Measurements from ENCODE around the gene MYL4.
"Not testable (repeated sequence)": the region's sequence is repeated elsewhere in the genome, so short reads cannot be mapped to it uniquely, and the experiment has no call there.

Gene MYL4

GRCh38 chr17:47193931-47194511 lies 15.1 kb upstream of the MYL4 start:
- no peak for DNase-seq (ENCODE audit: low read depth)

- DNase-seq (ENCODE audit: low read depth) = no peak
Observed at GRCh38 chr17:47197821-47198220, 11.3 kb upstream of the MYL4 start.

- no peak for DNase-seq (ENCODE audit: low read depth)
Observed at GRCh38 chr17:47199627-47200324, 9.4 kb upstream of the MYL4 start.

- DNase-seq (ENCODE audit: low read depth) = no peak
Observed at GRCh38 chr17:47200325-47200664, 8.9 kb upstream of the MYL4 start.

GRCh38 chr17:47201166-47201565 lies 8.0 kb upstream of the MYL4 start:
- DNase-seq (ENCODE audit: low read depth) = no peak

GRCh38 chr17:47203984-47204721 lies 5.0 kb upstream of the MYL4 start:
- no peak for DNase-seq (ENCODE audit: low read depth)

- DNase-seq (ENCODE audit: low read depth) = no peak
Observed at GRCh38 chr17:47204722-47205418, 4.3 kb upstream of the MYL4 start.

- DNase-seq (ENCODE audit: low read depth) = peak; percentile 68
Observed at GRCh38 chr17:47205419-47205963, 3.7 kb upstream of the MYL4 start.

- no peak for DNase-seq (ENCODE audit: low read depth)
Observed at GRCh38 chr17:47207143-47208067, 1.7 kb upstream of the MYL4 start.

GRCh38 chr17:47209499-47209898 lies 351 bp downstream of the MYL4 start:
- DNase-seq (ENCODE audit: low read depth) = no peak

- no peak for DNase-seq (ENCODE audit: low read depth)
Observed at GRCh38 chr17:47210105-47210504, 957 bp downstream of the MYL4 start.

GRCh38 chr17:47210779-47211178 lies 1.6 kb downstream of the MYL4 start:
- no peak for DNase-seq (ENCODE audit: low read depth)

- no peak for DNase-seq (ENCODE audit: low read depth)
Observed at GRCh38 chr17:47212458-47212857, 3.3 kb downstream of the MYL4 start.

- DNase-seq (ENCODE audit: low read depth) = no peak
Observed at GRCh38 chr17:47213540-47213939, 4.4 kb downstream of the MYL4 start.

- DNase-seq (ENCODE audit: low read depth) = no peak
Observed at GRCh38 chr17:47214931-47215330, 5.8 kb downstream of the MYL4 start.

GRCh38 chr17:47216821-47217220 lies 7.7 kb downstream of the MYL4 start:
- DNase-seq (ENCODE audit: low read depth) = not testable (repeated sequence)

GRCh38 chr17:47217279-47217678 lies 8.1 kb downstream of the MYL4 start:
- not testable (repeated sequence) for DNase-seq (ENCODE audit: low read depth)

- DNase-seq (ENCODE audit: low read depth) = no peak
Observed at GRCh38 chr17:47218896-47219430, 9.8 kb downstream of the MYL4 start.

GRCh38 chr17:47219621-47220475 lies 10.7 kb downstream of the MYL4 start:
- DNase-seq (ENCODE audit: low read depth) = no peak

GRCh38 chr17:47220531-47220999 lies 11.4 kb downstream of the MYL4 start:
- DNase-seq (ENCODE audit: low read depth) = no peak

Data from stromal cell of bone marrow (primary cell).